SK-N-MC (cell line): ENCODE data around the gene SPTBN4.
A peak's percentile ranks its signal among the peaks of the same experiment; 100 is the strongest.
"Not testable (repeated sequence)": the region's sequence is repeated elsewhere in the genome, so short reads cannot be mapped to it uniquely, and the experiment has no call there.

Experiments
- DNase-seq: peaks from one replicate; pipeline ENCODE4 v3.0.0-alpha.2; 2011; ENCODE audit warnings: low read depth, low spot score
- H3K27ac ChIP-seq: fragments of 200-600 bp; sonication (generic); 2 replicates; pipeline ENCODE4 v1.5.1; 2016; ENCODE audit warnings: mixed run types
- H3K36me3 ChIP-seq: fragments of 200-600 bp; sonication (generic); 2 replicates; pipeline ENCODE4 v1.6.1; 2017; ENCODE audit warnings: antibody characterized with exemption, low read length, mixed read lengths; ENCODE audit not compliant: insufficient read depth
- H3K4me3 ChIP-seq: fragments of 200-600 bp; sonication (generic); 2 replicates; pipeline ENCODE4 v1.5.1; 2016
- H3K9ac ChIP-seq: fragments of 200-600 bp; sonication (generic); 2 replicates; pipeline ENCODE4 v1.8.0; 2017; ENCODE audit warnings: mixed run types, mixed read lengths; ENCODE audit not compliant: insufficient read length
- H3K9me3 ChIP-seq: fragments of 200-600 bp; sonication (generic); 2 replicates; pipeline ENCODE4 v1.6.1; 2017; ENCODE audit warnings: low read depth, mild to moderate bottlenecking, antibody characterized with exemption, low read length, moderate library complexity, mixed read lengths
- EZH2 ChIP-seq: fragments of 200-600 bp; sonication (generic); IDR thresholded peaks from one replicate; pipeline ENCODE4 v1.6.1; 2017; ENCODE audit warnings: antibody characterized with exemption
- FOXP2 ChIP-seq: optimal IDR thresholded peaks from 2 replicates; pipeline ENCODE3; 2011; ENCODE audit warnings: mild to moderate bottlenecking, moderate library complexity; ENCODE audit not compliant: insufficient read depth; ENCODE audit errors: extremely low read length, control extremely low read depth
- POLR2AphosphoS5 ChIP-seq: IDR thresholded peaks from 2 replicates; pipeline ENCODE4 v1.6.1; 2012; ENCODE audit warnings: mild to moderate bottlenecking, low read depth, low read length, borderline replicate concordance

Gene SPTBN4

DNA sequence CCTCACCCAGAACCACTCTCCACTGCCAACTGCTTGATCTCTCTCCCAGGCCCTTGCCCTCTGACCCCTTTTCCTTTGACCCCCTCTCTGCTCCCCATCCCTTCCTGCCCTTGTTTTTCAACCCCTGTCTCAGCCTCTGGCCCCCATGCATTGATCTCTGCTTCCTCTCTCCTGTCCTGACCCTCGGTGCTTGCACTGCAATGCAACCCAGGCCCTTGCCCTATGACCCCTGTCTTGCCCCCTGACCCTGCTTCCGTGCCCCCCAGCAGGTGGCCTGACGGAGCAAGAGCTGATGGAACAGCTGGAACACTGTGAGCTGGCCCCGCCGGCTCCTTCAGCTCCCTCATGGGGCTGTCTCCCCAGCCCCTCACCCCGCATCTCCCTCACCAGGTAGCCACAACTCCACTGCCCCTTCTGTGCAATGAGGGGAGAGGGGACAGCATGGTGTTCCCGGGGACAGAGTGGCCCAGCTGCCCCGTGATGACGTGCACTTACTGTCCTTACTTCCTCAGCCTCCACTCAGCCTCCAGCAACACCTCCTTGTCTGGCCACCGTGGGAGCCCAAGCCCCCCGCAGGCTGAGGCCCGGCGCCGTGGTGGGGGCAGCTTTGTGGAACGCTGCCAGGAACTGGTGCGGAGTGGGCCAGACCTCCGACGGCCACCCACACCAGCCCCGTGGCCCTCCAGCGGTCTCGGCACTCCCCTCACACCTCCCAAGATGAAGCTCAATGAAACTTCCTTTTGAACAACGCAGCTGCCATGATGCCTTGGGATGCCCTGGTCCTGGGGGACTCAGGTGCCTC is 123.9 kb downstream of the SPTBN4 start:
- Histone ChIP-seq H3K36me3 (no peaks in the 10 kb centered on the region), H3K9ac (no peak overlapping the region), H3K9me3 (no peaks in the 10 kb centered on the region), H3K27ac (no peak overlapping the region), H3K4me3 (no peak overlapping the region)
- no peak for DNase-seq
- TF ChIP-seq EZH2 (no peak), POLR2AphosphoS5 (no peak)

DNA sequence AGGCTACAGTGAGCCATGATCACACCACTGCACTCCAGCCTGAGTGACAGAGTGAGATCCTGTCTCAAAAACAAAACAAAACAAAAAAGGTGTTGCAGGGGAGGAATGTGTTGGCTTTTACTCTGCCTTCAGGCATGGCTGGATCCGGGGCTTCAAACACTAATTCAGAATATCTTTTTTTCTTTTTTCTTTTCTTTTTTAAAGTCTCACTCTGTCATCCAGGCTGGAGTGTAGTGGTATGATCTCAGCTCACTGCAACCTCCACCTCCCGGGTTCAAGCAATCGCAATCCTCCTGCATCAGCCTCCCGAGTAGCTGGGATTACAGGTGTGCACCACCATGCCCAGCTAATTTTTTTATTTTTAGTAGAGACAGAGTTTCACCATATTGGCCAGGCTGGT is 124.9 kb downstream of the SPTBN4 start:
- not testable (repeated sequence) for H3K27ac ChIP-seq, DNase-seq, H3K9me3 ChIP-seq, H3K9ac ChIP-seq, H3K36me3 ChIP-seq, H3K4me3 ChIP-seq

DNA sequence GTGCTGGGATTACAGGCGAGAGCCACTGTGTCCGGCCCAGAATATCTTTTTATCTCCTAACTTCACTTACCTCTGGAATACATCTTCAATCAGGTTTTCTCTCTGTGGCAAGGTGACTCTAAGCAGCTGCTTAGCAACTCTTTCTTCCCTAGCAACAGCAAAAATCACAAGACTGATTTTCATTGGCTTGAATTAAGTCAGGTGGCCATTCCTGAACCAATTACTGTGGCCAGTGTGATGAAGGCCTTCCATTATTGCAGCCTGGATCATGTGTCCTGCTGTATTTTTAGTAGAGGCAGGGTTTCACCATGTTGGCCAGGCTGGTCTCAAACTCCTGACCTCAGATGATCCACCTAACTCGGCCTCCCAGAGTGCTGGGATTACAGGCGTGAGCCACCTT is 125.4 kb downstream of the SPTBN4 start:
- no peak for DNase-seq
- TF ChIP-seq EZH2 (no peak), FOXP2 (no peak), POLR2AphosphoS5 (no peak)
- no peak overlapping the region for H3K27ac ChIP-seq
- H3K9ac ChIP-seq, result no peak overlapping the region
- no peaks in the 10 kb centered on the region for H3K36me3 ChIP-seq
- no peak overlapping the region for H3K4me3 ChIP-seq
- H3K9me3 ChIP-seq, result no peaks in the 10 kb centered on the region

DNA sequence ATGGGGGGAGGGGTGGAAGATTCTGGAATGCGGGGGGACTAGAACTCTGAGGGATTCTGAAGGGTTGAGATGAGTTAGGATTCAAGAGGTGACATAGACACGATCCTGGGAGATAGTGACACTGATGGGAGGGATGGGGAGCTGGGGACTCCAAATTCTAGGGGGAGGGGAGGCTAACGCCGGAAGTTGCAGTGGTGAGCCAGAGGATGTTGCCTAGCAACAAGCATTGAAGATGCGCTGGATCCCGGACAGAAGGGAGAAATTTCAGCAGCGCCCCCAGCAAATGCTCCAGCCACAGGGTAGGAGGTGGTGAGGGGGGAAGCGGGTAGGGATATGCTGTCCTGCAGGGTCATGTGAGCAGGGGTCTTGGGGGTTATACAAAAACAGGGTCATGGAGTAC is 127.5 kb downstream of the SPTBN4 start:
- TF ChIP-seq FOXP2 (no peak), POLR2AphosphoS5 (no peak), EZH2 (no peak)
- no peak overlapping the region for H3K9ac ChIP-seq
- no peak overlapping the region for H3K27ac ChIP-seq
- no peaks in the 10 kb centered on the region for H3K36me3 ChIP-seq
- H3K9me3 ChIP-seq, result no peaks in the 10 kb centered on the region
- no peak overlapping the region for H3K4me3 ChIP-seq
- DNase-seq, result no peak

DNA sequence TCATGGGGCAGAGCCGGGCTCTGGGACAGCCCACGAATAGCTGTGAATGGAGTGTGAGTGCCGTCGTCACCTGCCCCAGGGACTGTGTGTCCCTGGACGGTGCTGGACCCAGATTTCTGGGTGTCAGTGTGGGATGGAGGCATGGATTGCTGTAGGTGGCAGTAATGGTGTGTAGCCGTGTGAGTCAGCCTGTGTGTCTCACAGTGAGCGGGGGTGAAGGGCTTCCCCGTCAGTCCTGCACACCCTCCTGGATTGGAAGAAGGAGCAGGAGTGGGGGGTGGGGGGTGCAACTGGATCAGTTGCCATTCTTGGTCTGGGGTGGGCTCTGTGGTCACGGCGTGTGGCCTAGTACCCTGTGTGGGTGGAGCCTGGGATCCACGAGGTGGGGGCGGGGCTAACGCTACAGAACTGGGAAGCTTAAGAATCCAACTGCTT is 127.9 kb downstream of the SPTBN4 start:
- no peak for DNase-seq
- Histone ChIP-seq H3K9ac (no peak overlapping the region), H3K4me3 (no peak overlapping the region)

DNA sequence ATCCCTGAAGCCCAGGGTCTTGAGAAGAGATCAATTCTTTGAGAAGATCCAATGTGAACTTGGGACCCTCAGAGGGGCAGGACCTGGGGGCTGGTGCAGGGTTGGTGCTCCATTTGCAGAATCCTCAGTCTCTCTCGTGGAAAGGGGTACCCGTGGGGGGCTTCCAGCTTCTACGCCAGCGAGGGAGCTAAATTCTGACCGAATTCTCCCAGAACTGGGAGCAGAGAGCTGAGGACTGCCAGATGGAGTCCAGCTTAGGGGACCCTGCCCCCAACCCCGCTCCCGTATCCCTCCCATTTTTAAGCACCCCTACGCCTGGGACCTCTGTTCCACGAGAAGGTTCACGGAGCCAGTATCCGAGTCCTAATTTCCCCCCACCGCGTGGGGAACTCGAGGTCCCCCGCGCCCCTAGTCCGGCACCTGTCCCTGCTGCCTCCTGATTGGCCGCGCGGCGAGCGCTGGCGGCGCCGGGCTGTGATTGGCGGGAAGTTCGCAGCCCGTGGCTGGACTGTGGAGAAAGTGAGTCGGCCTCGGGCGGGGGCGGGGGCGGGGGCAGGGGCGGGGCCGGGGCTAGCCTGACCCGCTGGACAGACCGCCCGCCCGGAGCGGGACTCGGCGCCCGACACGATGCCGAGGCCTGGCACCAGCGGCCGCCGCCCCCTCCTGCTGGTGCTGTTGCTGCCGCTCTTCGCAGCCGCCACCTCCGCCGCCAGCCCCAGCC is 130.0 kb downstream of the SPTBN4 start:
- no peak overlapping the region for H3K9ac ChIP-seq
- no peak for DNase-seq

More for the DNA sequence above, 127.9 kb downstream of the SPTBN4 start:
- Histone ChIP-seq H3K36me3 (no peaks in the 10 kb centered on the region), H3K9me3 (no peaks in the 10 kb centered on the region), H3K27ac (no peak overlapping the region)
- TF ChIP-seq FOXP2, result no peak
- no peak for TF ChIP-seq POLR2AphosphoS5
- TF ChIP-seq EZH2, result no peak

DNA sequence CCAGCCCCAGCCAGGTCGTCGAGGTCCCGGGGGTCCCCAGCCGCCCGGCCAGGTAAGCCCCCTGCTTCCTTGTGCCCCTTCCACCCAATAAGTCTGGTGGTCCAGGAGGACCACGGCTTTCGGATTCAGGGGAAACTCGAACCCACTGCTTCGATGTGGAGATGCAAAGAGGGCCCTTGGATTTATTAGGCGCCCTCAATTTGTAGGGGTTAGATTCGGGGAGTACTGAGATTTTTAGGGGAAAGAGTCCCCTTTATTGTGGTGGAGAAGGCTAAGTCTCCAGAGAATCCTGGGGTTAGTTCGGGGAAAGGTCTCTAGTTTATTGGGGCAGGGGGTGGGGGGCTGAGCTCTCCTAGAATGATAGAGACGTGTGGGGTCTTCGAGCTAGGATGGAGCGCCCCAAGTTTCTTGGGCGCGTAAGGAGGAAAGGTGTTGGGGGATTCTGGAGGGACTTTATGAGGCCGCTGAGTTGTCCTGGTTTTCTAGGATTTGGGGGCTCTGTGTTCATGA is 130.6 kb downstream of the SPTBN4 start:
- TF ChIP-seq POLR2AphosphoS5 (no peak), EZH2 (no peak), FOXP2 (no peak)
- H3K27ac ChIP-seq, result no peak overlapping the region
- H3K4me3 ChIP-seq, result peak overlapping the region; percentile 98; the same call in 1 of the 2 replicates

More for the DNA sequence above, 130.0 kb downstream of the SPTBN4 start:
- Histone ChIP-seq H3K9me3 (no peaks in the 10 kb centered on the region), H3K27ac (no peak overlapping the region), H3K4me3 (no peak overlapping the region), H3K36me3 (no peaks in the 10 kb centered on the region)
- TF ChIP-seq POLR2AphosphoS5, result no peak
- TF ChIP-seq EZH2, result no peak
- TF ChIP-seq FOXP2, result no peak

DNA sequence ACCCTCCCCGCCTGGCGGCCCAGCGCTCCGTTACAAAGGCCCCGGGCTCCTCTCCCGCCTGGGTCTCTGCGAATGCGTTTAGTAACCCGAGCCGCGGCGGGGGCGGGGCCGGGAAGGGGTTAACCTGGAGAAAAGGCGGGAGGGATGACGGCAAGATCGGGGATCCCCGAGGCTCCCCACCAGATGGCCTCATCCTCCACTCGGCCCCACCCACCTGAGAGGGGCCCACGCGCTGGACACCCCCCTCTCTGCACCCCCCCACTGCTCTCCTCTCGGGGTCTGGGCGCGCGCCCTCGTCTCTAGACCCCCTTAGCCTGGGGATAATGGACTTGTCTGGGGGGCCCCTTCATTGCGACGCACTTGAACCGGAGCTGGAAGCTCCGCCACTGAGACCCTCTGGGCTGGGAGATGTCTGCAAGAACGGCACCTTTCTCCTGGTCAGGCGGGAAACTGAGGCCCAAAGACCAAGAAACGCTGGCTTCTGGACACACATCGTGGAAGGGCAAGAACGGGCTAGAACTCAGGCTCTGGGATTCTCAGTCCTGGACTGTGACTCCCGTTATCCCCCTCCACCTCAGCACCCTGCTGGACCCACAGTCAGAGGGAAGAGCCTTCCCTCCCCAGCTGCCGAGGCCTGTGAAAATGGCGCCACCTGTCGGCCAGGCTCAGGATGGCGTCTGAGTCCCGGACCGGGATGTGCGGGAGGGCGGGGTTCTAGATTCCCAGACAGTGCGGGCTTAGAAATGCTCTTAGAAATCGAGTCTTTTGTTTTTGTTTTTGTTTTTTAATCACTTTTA is 131.5 kb downstream of the SPTBN4 start:
- Histone ChIP-seq H3K9ac (peak overlapping the region; percentile 67), H3K36me3 (no peaks in the 10 kb centered on the region), H3K9me3 (no peaks in the 10 kb centered on the region), H3K27ac (peak overlapping the region; percentile 81), H3K4me3 (peak overlapping the region; percentile 98)
- no peak for DNase-seq
- TF ChIP-seq FOXP2, result no peak
- peak; percentile 89 for TF ChIP-seq POLR2AphosphoS5

More for the DNA sequence above, 130.6 kb downstream of the SPTBN4 start:
- no peak for DNase-seq
- Histone ChIP-seq H3K36me3 (no peaks in the 10 kb centered on the region), H3K9ac (no peak overlapping the region), H3K9me3 (no peaks in the 10 kb centered on the region)
